ENCODE measurements around the gene SHC4.
"Not testable (repeated sequence)": the region's sequence is repeated elsewhere in the genome, so short reads cannot be mapped to it uniquely, and the experiment has no call there.

Gene SHC4

DNA sequence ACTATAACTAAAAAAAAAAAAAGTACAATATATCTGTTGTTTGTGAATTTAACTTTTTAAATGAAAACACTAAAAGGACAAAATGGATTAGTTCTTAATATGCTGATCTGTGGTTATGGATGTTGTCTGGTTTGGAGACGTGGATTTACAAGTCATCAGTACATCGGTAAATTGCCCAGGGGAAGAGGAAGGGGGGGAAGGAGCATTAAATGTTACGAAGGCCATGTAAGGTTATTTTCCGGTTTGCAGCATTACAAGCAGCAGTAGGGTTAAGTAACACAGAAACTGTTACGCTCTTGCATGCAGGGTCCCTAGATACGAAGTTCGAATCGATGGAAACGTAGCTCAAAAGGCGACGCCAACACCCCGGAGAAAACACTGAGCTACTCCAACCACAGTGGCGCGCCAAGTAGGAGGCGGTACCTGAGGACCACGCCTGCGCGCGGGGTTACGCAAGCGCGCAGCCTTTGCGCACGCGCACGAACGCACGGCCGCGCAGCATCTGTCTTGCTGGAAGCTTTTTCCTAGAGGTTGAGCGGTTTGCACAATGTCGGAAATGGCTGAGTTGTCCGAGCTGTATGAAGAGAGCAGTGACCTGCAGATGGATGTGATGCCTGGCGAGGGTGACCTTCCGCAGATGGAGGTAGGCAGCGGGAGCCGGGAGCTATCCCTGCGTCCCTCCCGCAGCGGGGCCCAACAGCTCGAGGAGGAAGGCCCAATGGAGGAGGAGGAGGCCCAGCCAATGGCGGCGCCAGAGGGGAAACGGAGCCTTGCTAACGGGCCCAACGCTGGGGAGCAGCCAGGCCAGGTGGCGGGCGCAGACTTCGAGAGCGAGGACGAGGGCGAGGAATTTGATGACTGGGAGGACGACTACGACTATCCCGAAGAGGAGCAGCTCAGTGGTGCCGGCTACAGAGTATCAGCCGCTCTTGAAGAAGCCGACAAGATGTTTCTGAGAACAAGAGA lies 85.8 kb downstream of the SHC4 start, which contains the start of gene EID1:
Gene EID1, plus strand, starts transcription at position 505 of the 966 bp plus-strand sequence. Its CDS starts 43 bp downstream, at position 548.
- peak; percentile 89 for DNase-seq

DNA sequence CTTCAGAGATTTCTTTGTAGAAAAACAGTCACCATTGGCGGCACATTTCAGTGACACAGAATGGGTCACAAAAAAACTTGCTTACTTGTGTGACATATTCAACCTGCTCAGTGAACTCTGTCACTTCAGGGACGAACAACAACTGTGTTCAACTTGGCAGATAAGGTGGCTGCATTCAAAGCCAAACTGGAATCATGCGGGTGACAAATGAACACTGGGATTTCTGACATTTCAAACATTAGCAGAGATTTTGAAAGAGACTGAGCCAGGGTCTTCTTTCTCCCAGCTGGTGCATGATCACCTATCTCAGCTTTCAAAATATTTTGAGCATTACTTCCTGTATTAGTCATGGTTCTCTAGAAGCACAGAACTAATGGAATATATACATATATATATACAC lies 87.7 kb downstream of the SHC4 start:
- no peak for DNase-seq

DNA sequence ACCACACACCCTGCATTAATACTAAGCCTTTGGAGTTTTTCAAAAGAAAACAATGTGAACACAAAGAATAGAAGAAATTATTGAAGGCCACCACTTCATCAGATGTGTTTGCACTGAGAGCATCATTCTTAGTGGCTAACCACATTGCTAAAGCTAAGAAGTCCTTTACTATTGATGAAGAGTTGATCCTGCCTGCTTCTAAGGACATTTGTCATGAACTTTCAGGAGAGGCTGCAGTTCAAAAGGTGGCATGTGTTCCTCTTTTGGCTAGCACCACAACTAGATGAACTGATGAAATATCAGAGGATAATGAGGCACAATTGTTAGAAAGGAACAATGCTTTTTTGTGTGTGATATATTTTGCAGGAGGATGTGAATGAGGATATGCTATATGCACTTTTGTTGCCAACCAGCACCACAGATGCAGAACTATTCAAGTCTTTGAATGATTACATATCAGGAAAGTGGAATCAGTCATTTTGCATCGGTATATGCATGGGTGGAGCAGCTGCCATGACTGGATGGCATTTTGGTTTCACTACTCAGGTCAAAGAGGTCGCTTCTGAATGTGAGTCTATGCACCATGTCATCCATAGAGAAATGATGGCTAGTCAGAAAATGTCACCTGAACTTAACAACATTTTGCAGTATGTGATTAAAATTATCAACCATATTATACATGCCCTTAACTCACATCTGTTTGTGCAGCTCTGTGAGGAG lies 88.3 kb downstream of the SHC4 start:
- DNase-seq, result no peak

DNA sequence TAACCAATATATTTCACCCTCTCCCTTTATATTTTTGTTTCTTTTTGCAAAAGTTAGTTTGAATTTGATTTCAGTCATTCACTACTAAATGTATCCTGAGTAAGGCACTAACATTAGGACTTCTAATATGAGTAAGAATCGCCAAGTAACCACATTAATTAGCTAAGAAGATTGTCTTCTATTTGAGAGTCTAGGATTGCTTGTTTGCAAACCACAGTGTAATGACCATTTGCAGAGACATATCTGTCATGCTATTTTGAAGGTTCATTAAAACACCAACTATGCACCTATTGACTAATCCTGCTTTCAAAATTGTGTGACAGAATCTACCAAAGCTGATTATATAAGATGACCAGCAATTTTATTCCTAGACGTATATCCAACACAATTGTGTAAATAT lies 91.1 kb downstream of the SHC4 start:
- DNase-seq, result no peak

DNA sequence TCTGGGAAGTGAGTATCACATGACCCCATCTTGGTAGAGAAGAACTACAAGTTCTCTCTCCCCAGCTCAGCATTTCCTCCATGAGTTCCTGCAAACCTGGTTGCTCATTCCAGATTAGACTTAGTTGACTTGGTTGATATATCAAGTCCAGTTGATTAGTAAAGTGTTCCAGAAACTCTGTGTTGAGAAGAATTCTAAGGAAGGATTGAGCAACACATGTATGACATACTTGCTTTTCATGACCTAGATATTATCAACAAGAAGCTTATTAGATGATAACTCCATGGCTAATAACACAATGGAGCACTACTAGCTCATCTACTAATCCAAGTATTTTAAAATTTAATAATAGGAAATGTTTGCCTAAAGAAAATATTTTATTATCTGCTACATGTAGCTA lies 92.2 kb downstream of the SHC4 start:
- no peak for DNase-seq

DNA sequence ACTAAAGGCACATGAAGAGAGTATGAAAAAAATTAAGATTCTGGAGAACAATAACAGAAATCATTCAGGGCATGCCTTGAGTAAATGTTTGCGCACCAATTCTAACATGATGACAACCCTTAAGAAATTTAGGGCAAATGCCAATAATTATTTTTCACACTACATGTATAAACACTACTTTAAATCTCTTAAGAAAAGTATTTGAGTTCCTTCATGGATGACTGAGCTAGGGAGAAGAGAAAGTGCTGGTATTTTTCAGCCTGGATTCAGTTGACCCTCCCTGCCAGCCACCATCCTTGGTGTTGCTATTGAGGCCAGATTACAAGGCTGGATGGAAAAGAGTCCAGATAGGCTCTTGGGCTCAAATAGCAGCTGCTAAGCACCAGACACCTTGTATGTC lies 93.8 kb downstream of the SHC4 start:
- DNase-seq, result no peak

DNA sequence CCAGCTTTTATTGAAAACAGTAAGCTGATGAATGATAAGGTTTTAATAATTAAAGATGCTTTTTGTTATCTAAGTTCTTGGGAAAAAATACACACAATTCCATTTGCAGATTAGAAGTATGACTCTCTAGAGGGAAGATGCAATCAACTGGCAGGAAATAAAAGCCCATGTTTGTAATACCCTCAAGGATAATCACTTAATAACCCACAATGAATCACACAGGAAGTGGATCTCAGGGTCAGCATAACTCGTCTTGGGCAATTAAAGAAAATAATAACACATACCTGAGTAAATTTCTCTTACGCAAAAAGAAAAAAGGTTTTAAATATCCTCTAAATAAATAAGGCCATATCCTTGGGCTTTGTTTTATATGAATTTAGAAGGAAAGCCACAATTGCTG lies 95.2 kb downstream of the SHC4 start:
- peak; percentile 45 for DNase-seq

DNA sequence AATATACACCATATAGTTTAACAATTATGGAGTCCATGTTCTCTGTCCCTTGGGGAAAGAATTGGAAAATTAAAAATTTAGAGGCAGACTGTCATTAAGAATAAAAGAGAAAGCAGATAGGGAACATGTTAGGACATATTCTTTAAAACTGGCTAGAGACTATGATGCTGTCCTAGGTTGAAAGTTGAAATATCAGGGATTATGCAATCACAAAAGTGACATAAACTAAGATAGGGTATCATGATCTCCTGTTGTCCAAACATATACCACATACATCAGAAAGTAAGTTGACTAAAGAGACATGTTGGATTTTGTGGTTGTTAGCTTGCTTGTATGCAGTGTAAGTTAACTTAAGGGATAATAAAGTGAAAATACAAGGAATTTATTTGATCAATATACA lies 95.7 kb downstream of the SHC4 start:
- no peak for DNase-seq

DNA sequence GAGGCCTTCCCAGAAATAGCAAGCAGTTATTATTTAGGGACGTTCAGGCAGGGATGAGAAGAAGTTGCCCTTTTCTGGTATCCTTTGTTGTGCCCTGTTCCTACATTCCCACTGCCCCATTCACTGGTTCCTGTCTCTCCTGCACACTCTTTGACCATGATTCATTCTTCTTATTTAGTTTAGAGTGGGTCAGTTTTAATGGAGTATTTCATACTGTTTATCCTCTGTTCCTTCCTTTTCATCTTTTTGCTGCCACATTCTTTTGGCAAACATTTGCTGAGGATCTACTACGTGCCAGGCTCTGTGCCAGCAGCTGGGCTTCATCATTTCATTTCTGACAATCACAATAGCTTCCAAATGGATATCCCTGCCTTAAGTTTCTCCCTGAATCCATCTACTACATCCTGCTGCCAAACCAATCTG lies 97.6 kb downstream of the SHC4 start:
- no peak for DNase-seq

DNA sequence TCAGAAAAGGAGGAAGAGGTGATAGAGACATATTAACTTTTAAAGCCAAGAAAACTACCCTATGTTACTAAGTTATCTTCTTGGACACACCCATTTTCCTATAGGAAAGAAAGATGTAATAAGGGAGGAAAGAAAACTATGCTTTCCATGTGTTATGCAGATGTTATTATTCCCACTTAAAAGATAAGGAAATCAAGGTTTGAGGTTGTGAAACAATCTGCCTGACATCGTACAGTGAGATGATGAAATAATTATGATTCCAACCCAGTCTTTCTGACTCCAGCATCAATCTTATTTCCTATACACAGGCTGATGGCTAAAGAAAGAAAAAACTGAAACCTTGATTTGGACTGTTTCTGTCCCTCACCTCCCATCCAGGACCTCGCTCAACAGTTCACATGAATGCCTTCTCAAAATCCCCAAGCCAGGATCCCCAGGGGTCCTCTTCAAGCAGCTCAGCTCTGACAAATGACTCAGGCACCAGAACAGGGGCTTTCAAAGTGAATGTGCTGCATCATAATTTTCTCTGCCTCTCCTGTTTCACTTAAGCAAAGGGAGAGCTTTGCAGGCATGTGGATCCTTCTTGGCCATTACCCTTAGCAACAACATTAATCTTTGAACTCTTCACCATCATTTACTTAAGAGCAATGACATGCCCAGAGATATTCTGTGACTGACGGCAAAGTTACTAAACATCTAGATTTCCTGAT lies 98.2 kb downstream of the SHC4 start:
- peak; percentile 78 for DNase-seq

DNA sequence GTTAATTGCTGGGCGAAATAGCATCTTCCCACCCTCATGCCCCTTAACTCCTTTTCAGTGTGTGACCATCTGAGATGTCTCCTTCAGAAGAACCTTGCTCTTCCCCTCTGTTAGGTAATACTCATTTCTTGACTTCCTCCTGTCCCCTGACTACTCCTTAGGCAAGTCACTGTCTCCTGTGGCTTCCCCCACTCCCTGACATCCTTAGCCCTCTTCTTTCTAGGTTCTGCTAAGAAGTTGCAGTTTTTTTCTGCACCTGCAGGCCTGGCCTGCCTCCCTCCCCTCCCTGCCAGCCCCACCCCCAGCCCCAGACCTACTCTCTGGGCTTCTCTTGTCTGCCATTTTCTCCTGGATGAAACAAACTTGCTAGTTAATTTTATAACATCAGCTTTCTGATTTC lies 101.0 kb downstream of the SHC4 start:
- DNase-seq, result no peak

DNA sequence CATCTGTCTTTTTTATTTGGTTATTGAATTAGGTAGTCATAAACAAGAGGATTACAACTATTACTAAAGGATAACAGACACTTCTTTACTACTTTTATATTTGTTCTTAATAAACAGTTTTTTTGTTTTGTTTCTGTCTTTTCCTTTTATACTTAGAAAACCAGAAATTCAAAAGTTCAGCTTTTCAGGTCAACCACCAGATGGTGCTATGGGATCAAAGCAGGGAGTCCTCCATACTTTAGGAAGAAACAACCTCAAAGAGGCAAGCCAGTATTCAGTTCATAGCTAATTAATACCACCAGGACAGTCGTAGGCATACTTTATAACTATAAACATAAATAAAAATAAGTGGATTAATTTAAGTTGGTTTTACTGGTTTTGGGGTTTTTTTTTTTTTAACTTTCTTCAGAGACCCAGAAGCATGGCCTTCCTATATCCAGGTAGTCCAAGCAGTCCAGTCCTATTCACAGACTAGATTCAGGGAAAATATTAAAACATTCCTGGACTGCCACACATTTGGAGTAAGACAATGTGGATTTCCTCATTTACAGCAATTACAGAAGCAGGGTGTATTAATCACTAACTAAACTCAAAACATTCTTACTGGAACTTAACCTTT lies 101.8 kb downstream of the SHC4 start:
- peak; percentile 64 for DNase-seq

DNA sequence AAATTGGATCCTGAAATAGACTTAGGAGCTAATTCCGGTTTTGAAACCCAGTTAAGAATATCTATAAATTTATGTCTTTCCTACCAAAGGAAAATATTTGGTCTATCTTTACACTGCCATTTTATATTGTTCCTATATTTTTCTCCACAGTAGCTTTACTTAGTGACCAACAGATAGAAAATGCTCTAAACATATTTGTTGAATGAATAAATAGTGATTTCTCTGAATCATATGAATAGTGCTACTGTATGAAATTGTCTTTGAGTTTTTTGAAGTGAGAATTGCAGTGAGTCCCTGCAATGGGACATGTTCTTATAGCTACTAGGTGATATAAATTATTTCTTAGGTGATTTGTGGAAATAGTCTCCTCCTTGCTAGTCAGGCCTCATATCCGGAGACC lies 104.3 kb downstream of the SHC4 start:
- DNase-seq, result no peak

DNA sequence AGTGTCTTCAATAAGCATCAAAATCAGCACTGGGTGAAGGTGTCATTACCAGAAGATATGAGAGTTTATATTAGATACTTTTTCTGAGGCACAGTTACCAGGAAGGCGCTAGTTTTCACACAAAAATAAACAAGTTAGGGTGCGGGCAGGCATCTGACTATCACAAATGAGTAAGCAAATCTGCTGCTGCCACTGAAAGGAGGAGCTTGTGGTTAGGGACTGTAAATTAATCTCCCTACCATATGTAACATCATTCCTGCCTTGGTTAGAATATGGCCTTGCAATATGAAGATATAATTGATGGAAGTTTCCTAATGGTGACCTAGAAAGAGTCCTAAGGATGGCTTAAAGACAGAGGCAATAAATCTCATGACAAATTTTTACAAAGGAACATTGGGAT lies 105.3 kb downstream of the SHC4 start:
- DNase-seq, result no peak

DNA sequence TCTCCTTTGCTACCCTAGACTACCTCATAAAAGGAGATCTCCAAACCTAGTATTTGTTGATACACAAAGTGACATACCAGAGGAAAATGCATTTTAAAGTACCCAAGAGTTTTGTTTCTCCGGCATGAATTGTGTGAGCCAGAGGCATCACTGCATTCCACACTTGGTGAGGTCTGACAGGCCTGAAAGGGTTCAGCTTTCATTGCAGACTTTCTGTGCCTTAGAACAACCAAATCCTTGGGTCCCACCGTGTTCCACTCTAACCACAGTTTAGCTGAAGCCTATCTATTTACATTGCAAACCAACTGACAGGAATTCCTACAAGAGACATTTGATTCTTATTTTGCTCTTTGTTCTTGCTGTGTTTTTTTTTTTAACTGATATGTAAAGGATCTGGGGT lies 106.8 kb downstream of the SHC4 start:
- no peak for DNase-seq

DNA sequence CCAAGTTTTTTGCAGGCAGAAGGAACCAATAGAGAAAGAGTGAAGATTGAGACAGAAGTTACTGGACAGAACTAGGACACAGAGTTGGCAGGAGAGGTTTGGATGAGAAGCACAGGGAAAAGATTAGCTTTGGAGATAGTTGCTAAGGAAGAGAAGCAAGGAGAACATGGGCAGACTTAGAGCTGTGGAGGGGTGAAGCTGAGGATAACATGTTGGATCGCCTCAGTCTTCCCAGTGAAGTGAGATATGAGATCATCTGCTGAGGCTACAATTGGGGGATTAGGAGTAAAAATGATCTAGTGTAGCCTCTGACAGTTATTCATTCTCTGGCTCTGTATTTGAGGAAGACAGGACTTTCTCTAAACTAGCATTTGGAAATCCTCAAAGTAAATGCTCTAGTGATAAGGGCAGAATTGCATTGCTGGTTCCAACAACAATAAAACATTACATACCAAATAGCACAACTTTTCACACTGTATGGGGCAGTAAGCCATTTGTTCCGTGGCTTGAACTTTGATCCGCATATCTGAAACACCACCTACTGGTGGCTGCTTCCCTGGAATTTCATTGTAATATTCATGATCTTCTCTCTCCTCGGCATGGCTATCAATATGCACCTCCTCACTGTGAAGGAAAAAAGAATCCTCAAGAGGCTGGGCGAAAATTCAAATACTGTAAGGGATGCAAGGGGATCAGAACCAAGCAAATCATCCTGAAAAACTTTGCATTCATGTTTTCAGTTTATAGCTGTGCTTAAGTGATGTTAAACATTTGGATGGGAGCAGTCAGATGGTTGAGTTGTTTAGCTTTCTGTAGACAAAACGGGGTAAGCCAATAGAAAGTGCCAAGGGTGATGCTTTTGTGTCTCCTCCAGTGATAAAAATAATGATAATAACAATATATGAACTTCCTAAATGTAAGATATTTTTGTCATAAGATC lies 107.9 kb downstream of the SHC4 start:
- no peak for DNase-seq

DNA sequence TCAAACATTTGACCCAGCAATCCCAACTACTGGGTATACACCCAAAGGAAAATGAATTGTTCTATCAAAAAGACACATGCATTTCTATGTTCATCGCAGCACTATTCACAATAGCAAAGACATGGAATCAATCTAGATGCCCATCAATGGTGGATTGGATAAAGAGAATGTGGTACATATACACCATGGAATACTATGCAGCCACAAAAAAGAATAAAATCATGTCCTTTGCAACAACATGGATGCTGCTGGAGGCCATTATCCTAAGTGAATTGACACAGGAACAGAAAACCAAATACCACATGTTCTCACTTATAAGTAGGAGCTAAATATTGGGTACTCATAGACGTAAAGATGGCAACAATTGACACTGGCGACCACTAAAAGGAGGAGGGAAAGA lies 109.3 kb downstream of the SHC4 start:
- DNase-seq, result not testable (repeated sequence)

DNA sequence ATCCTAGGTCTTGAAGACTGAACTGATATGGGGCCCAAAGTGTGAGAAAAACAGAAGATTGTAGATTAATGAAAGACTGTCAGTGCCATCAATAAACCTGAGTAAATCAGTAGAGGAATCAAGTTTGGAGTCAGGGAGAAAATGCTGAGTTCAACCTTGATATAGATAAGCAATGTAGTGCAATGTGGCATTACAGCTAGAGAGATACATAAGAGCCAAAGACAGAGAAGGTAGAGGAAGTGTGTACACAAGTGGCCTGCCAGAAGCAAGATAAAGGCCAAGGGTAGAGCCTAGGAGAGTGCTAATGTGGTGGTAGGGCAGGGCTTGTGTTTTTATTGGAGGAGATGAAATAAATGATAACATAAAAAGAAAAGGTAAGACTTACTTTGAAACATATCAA lies 111.8 kb downstream of the SHC4 start:
- DNase-seq, result no peak

DNA sequence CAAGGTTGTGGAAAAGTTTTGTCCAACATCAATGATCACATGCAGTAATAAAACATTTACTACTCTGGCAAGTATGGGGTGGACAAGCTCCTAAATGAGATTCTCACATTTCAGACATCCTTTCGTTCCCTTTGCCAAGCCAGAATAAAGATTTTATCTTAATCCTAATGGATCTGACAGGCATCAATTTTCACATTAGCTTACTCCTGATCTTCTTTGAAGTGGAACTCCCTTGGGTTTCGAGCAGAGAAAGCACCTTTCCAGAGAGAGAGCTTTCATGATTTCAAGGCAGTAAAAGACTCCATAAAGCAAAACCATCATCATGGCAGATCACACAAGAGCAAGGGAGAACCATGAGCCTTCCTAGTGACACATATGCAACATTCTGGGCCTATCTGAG lies 113.1 kb downstream of the SHC4 start:
- no peak for DNase-seq

DNA sequence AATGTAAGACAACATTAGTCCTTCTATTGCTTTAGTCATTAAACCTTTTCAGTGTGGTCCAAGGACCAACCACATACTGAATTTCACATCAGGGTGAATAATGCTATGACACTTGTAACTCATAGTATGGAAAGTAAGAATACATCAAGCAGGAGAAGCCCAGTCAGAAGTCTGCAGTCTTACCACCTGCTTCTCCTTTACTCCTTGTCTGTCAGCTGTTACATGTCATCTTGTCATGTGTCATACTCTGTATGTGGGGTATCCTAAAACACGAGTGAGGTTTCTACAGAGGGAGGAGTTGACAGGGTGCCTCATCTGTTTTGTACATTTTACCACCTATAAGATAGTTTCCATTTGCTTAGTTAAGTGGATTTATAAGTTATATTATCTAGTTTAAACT lies 118.6 kb downstream of the SHC4 start:
- DNase-seq, result no peak

DNA sequence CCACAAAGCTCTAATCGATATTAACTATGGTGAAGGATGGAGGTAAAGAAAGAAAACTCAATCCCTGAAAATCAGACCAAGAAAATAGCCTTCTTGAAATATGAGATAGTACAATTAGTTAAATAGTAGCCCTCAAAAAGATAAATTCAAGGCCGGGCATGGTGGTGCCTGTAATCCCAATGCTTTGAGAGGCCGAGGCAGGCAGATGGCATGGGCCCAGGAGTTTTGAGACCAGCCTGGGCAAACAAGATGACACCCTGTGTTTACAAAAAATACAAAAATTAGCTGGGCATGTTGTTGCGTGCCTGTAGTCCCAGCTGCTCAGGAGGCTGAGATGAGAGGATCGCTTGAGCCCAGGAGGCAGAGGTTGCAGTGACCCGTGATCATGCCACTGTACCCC lies 121.2 kb downstream of the SHC4 start:
- peak; percentile 4 for DNase-seq

DNA sequence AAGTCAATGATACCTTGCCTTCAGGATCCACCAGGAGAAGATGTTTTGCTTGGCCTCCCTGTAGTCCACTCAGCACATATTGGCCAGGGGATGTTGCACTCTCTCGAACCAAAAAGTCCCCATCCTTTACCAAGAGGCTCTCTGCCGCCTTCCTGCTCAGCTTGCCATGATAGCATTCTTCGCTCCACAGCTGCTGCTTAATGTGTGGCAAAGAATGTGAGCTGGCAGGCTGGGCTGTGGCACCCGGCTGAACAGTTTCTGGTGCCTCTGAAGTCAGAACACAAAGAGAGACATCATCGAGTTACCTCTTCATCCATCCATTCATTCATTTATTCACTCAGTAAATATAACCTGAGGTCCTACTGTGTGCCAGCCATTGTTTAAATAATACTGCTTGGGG lies 129.0 kb downstream of the SHC4 start:
- DNase-seq, result no peak
